Measurements from ENCODE around the gene RAD23A.
A peak's percentile ranks its signal among the peaks of the same experiment; 100 is the strongest.
"Not testable (repeated sequence)": the region's sequence is repeated elsewhere in the genome, so short reads cannot be mapped to it uniquely, and the experiment has no call there.

Gene RAD23A

GRCh38 chr19:12953799-12954611, 8.3 kb downstream of the RAD23A start:
- DNase-seq = no peak

DNA sequence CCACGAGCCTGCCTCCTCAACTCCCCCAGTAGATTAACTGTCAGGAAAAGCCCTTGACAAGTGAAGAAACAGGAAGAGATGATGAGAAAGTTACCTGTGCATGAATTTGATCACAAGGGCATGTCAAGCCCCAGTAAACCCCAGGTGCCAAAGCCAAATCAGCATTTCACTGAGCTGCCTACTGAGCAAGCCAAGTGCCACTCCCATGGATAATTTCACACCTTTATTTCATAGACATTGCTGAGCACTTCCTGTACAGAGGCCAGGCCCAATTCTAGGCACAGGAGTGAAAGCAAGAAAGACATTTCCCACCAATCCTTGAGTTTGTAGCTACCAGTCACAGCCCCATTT, 8.9 kb downstream of the RAD23A start:
- DNase-seq = no peak

GRCh38 chr19:12955575-12955974, 9.9 kb downstream of the RAD23A start:
- not testable (repeated sequence) for DNase-seq

GRCh38 chr19:12955996-12956395, 10.3 kb downstream of the RAD23A start:
- DNase-seq = no peak

DNA sequence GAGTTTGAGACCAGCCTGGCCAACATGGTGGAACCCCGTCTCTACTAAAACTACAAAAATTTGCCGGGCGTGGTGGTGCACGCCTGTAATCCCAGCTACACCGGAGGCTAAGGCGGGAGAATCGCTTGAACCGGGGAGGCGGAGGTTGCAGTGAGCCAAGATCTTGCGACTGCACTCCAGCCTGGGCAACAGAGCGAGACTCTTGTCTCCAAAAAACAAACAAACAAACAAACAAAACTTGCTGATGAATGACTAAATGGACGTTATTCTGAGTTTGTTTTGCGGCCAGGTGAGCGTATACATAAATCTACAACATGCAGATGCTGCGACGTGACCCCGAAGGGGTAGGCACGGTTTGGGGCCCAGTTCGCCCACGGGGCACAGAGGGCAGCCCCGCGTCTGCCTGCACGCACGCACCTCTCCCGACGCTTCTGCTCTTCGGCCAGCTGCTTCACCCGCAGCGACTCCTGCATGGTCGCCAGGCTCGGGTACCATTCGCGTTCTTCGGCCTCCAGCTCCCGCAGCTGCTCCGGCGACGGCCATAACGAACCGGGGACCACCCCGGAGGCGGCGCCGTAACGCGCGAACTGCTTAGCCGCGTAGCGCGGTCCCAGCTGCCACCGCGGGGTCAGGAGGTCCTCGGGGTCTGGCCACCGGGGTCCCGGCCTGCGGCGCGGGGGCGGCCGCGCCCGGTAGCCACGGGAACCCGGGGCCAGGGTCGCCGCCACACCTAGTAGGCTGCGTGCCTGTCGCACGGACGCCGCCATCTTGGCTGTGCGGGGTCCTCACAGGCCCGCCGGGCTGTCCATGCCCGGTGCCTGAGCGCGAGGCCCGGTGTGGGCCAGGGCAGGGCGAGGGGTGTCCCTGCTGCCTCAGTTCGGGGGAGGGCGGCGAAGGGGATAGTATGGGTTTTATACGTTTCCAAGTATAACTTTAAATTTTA, 11.1 kb downstream of the RAD23A start, which contains the start of gene GADD45GIP1:
Gene GADD45GIP1, minus strand, starts transcription at position 778 of the 943 bp plus-strand sequence. Its CDS starts 11 bp downstream, at position 767.
- peak; percentile 93 for DNase-seq

DNA sequence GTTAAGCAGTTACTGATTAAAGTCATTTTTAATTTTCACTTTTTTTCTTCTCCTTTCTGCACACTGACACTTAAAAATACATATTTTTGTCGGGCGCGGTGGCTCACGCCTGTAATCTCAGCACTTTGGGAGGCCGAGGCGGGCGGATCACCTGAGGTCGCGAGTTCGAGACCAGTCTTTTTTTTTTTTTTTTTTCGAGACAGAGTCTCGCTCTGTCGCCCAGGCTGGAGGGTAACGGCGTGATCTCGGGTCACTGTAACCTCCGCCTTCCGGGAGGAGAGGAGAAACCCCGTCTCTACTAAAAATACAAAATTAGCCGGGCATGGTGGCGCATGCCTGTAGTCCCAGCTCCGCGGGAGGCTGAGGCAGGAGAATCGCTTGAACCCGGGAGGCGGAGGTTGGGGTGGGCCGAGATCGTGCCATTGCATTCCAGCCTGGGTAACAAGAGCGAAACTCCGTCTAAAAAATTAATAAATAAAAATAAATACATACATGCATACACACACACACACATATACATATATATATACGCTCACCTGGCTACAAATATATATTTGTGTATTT, 11.8 kb downstream of the RAD23A start:
- DNase-seq = not testable (repeated sequence)

- no peak for DNase-seq
These were observed 13.8 kb downstream of the RAD23A start for GRCh38 chr19:12959481-12959880.

DNA sequence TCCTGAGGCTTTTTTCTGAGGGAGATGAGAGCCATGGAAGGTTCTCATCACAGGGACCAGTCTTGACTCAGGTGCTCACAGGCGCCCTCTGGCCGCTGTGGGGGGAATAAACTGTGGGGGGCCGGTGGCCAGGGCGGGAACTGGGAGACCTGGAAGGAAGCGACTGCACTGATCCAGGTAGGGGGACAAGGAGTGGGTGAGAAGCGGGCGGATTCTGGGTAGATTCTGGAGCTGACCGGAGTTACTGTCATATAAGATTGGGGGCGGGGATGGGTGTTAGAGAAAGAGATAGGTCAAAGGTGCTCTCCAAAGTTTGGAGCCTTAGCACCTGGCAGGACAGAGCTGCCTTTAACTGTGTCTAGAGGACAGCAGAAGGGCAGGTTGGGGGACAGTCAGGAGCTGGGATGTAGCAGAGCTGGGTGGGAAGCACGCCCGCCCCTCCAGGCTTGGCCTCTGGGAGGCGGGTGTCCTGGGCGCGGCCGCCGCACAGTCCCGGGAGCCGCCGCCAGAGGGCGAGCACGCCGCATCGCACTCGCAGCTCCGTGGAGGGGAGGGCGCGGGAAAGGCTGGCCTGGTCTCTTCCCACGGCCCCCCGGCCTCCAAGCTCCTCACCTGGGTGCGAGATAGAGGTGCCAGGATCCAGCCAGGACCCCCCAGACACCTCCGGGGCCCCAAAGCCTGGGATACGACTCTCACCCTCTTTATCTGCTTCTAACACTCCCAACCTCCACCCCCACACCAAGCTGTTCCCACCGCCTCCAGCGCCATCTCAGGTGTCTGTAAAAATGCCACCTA, 19.6 kb downstream of the RAD23A start:
- peak; percentile 93 for DNase-seq

DNA sequence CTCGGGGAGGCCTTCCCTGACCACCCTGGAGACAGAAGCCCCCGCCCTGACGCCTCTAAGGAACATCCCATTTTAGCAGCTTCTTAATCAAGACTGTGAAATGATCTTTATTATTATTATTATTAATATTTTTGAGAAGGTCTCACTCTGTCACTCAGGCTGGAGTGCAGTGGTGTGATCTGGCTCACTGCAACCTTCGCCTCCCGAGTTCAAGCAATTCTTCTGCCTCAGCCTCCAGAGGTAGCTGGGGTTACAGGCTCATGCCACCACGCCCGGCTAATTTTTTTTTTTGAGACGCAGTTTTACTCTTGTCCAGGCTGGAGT, 20.1 kb downstream of the RAD23A start:
- DNase-seq = no peak

- no peak for DNase-seq
These were observed 22.2 kb downstream of the RAD23A start for GRCh38 chr19:12967907-12968306.

DNA sequence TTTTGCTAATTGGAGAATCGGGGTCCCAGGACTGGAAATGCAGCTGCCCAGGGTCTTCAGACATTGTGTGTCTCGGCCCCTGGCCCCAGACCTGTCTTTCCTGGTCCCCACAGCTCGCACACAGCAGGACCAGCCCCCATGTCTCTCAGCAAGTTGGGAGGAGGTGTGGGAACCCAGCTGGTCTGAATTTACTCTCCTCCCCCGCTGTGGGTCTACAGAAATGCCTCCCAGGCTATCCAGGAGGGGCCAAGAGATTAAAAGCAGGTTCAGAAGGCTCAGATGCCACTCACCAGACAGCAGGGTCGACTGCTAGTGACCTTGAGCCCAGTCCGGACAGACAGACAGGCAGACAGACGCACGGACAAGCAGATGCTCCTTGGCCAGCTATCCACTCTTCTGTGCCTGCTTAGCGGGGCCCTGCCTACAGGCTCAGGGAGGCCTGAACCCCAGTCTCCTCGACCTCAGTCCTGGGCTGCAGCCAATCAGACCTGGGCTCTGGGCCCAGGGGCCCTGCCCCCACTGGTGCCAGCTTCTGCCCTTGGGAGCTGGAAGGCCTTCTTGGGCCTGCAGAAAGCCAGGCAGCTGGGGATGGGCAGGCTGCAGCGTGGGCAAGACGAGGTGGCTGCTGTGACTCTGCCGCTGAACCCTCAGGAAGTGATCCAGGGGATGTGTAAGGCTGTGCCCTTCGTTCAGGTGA, 23.8 kb downstream of the RAD23A start, which contains the start of gene DAND5:
Gene DAND5, plus strand, starts transcription at position 285 of the 697 bp plus-strand sequence. Its CDS starts 85 bp downstream, at position 370.
- DNase-seq = no peak

- no peak for DNase-seq
These were observed 24.6 kb downstream of the RAD23A start for GRCh38 chr19:12970070-12970820.

DNA sequence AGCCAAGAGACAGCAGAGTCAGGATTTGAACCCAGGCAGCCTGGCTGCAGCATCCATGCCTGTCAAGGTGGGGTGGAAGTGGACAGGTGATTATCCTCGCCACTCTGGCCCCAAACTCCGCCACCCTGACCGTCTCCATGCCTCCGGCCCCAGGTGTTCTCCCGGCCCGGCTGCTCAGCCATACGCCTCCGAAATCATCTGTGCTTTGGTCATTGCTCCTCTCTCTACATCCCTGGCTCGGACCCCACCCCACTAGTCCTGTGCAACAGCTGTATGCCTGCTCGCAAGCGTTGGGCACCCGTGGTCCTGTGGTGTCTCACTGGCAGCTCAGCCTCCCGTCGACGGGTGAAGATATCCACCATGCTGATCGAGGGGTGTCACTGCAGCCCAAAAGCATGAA, 27.6 kb downstream of the RAD23A start:
- DNase-seq = no peak

DNA sequence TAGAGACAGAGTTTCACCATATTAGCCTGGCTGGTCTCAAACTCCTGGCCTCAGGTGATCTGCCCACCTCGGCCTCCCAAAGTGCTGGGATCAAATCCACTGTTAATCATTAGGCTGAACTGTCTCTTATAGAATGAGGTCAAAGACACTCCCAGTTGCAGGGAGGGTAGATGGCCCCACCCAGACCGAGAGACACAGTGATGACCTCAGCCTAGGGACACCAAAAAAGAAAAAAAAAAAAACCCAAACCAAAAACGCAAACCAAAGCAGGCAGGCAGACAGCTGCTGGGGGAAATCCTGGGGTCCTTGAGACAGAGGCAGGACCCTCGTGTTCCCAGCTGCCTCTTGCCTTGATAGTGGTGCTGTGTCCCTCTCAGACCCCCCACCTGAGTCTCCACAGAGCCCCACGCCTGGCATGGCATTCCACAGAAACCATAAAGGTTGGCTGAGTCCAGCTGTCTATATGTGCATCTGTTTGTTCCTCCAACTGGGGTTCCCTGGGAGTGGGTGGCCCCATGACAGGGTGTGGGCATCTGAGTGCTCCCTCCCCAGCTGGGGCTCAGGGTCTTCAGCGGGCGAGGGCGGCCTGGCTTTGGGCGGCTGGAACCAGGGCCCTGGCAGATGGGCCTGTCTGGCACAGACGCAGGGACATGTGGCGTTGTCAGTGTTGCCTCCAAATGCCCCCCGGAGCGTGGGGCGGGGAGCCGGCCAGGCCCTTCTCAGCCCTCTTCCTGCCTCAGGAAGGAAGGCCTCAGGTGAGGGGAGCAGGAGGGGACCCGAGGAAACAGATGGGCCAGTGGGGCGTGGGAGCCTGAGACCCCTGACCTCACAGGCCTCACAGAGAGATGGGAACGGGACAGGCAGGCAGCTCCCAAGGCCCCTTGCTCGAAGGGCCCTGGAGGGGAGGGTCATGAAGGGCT, 28.9 kb downstream of the RAD23A start:
- no peak for DNase-seq

GRCh38 chr19:12975221-12975741, 29.6 kb downstream of the RAD23A start:
- DNase-seq = no peak

DNA sequence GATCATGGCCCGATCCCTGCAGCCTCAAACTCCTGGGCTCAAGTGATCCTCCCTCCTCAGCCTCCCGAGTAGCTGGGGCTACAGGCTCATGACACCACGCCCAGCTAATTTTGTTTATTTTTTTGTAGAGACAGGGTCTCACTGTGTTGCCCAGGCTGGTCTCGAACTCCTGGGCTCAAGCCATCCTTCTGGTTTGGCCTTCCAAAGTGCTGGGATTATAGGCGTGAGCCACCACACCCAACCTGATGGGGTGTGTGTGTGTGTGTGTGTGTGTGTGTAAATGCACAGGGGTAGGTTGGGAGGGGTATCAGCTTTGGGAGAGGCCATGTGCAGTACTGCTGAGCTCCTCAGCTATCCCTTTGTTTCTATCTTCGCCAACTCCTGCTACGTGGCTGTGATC, 30.4 kb downstream of the RAD23A start:
- not testable (repeated sequence) for DNase-seq

DNA sequence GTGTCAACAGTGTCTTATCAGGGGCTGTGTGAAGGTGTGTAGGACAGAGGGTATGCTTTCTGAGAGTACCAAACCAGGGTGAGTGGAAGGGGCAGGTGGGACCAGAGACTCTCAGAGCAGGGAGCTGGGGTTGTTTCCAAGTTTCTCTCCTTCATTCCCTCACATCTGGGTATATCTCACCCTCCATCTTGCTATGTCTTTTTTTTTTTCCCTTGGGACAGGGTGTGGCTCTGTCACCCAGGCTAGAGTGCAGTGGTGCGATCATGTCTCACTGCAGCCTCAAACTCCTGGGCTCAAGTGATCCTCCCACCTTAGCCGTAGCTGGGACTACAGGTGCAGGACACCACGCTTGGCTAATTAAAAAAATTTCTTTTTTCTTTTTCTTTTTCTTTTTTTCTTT, 34.3 kb downstream of the RAD23A start:
- DNase-seq = no peak

GRCh38 chr19:12982648-12983047, 37.0 kb downstream of the RAD23A start:
- no peak for DNase-seq

DNA sequence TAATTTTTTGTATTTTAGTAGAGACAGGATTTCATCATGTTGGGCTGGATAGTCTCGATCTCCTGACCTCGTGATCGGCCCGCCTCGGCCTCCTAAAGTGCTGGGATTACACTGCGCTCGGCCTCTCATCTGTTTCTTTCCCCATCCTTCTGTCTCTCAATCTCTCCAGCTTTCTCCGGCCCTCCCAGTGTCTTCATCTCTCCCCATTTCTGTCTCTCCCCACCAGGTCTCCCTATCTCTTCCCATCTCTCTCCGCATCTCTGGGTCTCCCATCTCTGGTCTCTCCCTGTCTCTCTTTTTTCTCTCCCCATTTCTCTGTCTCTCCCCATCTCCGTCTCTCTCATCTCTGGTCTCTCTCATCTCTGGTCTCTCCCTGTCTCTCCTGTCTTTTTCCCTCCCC, 37.4 kb downstream of the RAD23A start:
- DNase-seq = no peak
